ENCODE results near the gene THSD1.
"Not testable (repeated sequence)": the region's sequence is repeated elsewhere in the genome, so short reads cannot be mapped to it uniquely, and the experiment has no call there.

THSD1 gene

GRCh38 chr13:52408071-52408658, 2.2 kb upstream of the THSD1 start:
- not testable (repeated sequence) for DNase-seq (ENCODE audit: low read depth)

GRCh38 chr13:52407436-52407835, 1.5 kb upstream of the THSD1 start:
- DNase-seq (ENCODE audit: low read depth) = not testable (repeated sequence)

- DNase-seq (ENCODE audit: low read depth) = no peak
These were observed 657 bp upstream of the THSD1 start for GRCh38 chr13:52406629-52407028.

GRCh38 chr13:52405369-52405766, 604 bp downstream of the THSD1 start:
- DNase-seq (ENCODE audit: low read depth) = no peak

- no peak for DNase-seq (ENCODE audit: low read depth)
These were observed 6.3 kb downstream of the THSD1 start for GRCh38 chr13:52399708-52400107.

- no peak for DNase-seq (ENCODE audit: low read depth)
These were observed 6.9 kb downstream of the THSD1 start for GRCh38 chr13:52399046-52399445.

GRCh38 chr13:52395704-52396103, 10.3 kb downstream of the THSD1 start:
- no peak for DNase-seq (ENCODE audit: low read depth)

- DNase-seq (ENCODE audit: low read depth) = no peak
These were observed 11.4 kb downstream of the THSD1 start for GRCh38 chr13:52394586-52394985.

- no peak for DNase-seq (ENCODE audit: low read depth)
These were observed 12.2 kb downstream of the THSD1 start for GRCh38 chr13:52393572-52394357.

- no peak for DNase-seq (ENCODE audit: low read depth)
These were observed 18.3 kb downstream of the THSD1 start for GRCh38 chr13:52387721-52388120.

- DNase-seq (ENCODE audit: low read depth) = no peak
These were observed 20.1 kb downstream of the THSD1 start for GRCh38 chr13:52385870-52386269.

GRCh38 chr13:52383366-52383765, 22.6 kb downstream of the THSD1 start:
- DNase-seq (ENCODE audit: low read depth) = no peak

- DNase-seq (ENCODE audit: low read depth) = no peak
These were observed 27.7 kb downstream of the THSD1 start for GRCh38 chr13:52378312-52378711.

- DNase-seq (ENCODE audit: low read depth) = no peak
These were observed 28.1 kb downstream of the THSD1 start for GRCh38 chr13:52377898-52378297.

- DNase-seq (ENCODE audit: low read depth) = no peak
These were observed 31.0 kb downstream of the THSD1 start for GRCh38 chr13:52374873-52375411.

- DNase-seq (ENCODE audit: low read depth) = no peak
These were observed 31.6 kb downstream of the THSD1 start for GRCh38 chr13:52374389-52374788.

GRCh38 chr13:52373277-52373676, 32.7 kb downstream of the THSD1 start:
- DNase-seq (ENCODE audit: low read depth) = not testable (repeated sequence)

GRCh38 chr13:52371736-52372247, 34.2 kb downstream of the THSD1 start:
- no peak for DNase-seq (ENCODE audit: low read depth)

GRCh38 chr13:52366291-52366690, 39.7 kb downstream of the THSD1 start:
- no peak for DNase-seq (ENCODE audit: low read depth)

- not testable (repeated sequence) for DNase-seq (ENCODE audit: low read depth)
These were observed 43.6 kb downstream of the THSD1 start for GRCh38 chr13:52362169-52362887.

- DNase-seq (ENCODE audit: low read depth) = no peak
These were observed 44.7 kb downstream of the THSD1 start for GRCh38 chr13:52361225-52361624.

GRCh38 chr13:52359534-52359933, 46.4 kb downstream of the THSD1 start:
- no peak for DNase-seq (ENCODE audit: low read depth)

Measured in T follicular helper cell (primary cell).